ENCODE data around the gene MTCH1.
A peak's percentile ranks its signal among the peaks of the same experiment; 100 is the strongest.
"Not testable (repeated sequence)": the region's sequence is repeated elsewhere in the genome, so short reads cannot be mapped to it uniquely, and the experiment has no call there.

MTCH1 gene

GRCh38 chr6:36997811-36998722 lies 12.1 kb upstream of the MTCH1 start:
- DNase-seq (ENCODE audit: low read depth in 2 of 2) = no peak

GRCh38 chr6:36990401-36990800 lies 4.4 kb upstream of the MTCH1 start:
- not testable (repeated sequence) for DNase-seq (ENCODE audit: low read depth in 2 of 2)

- no peak for DNase-seq (ENCODE audit: low read depth in 2 of 2)
Observed at GRCh38 chr6:36989264-36989663, 3.3 kb upstream of the MTCH1 start.

- no peak for DNase-seq (ENCODE audit: low read depth in 2 of 2)
Observed at GRCh38 chr6:36986704-36987047, 680 bp upstream of the MTCH1 start.

GRCh38 chr6:36985417-36985807 lies 584 bp downstream of the MTCH1 start:
- no peak for DNase-seq (ENCODE audit: low read depth in 2 of 2)

GRCh38 chr6:36984581-36985416 lies 1.2 kb downstream of the MTCH1 start:
- DNase-seq (ENCODE audit: low read depth in 2 of 2) = peak; percentile 22 to 45

GRCh38 chr6:36983538-36983937 lies 2.5 kb downstream of the MTCH1 start:
- DNase-seq (ENCODE audit: low read depth in 2 of 2) = no peak

GRCh38 chr6:36980876-36981619 lies 4.9 kb downstream of the MTCH1 start:
- no peak for DNase-seq (ENCODE audit: low read depth in 2 of 2)

- DNase-seq (ENCODE audit: low read depth in 2 of 2) = no peak
Observed at GRCh38 chr6:36980129-36980528, 5.9 kb downstream of the MTCH1 start.

GRCh38 chr6:36979347-36979742 lies 6.7 kb downstream of the MTCH1 start:
- no peak for DNase-seq (ENCODE audit: low read depth in 2 of 2)

- no peak for DNase-seq (ENCODE audit: low read depth in 2 of 2)
Observed at GRCh38 chr6:36978421-36979346, 7.3 kb downstream of the MTCH1 start.

- DNase-seq (ENCODE audit: low read depth in 2 of 2) = no peak
Observed at GRCh38 chr6:36977470-36977941, 8.5 kb downstream of the MTCH1 start.

- no peak for DNase-seq (ENCODE audit: low read depth in 2 of 2)
Observed at GRCh38 chr6:36976931-36977330, 9.1 kb downstream of the MTCH1 start.

- no peak for DNase-seq (ENCODE audit: low read depth in 2 of 2)
Observed at GRCh38 chr6:36976509-36976908, 9.5 kb downstream of the MTCH1 start.

- no peak for DNase-seq (ENCODE audit: low read depth in 2 of 2)
Observed at GRCh38 chr6:36976007-36976264, 10.1 kb downstream of the MTCH1 start.

GRCh38 chr6:36975231-36976006 lies 10.6 kb downstream of the MTCH1 start:
- DNase-seq (ENCODE audit: low read depth in 2 of 2) = no peak

GRCh38 chr6:36973647-36974046 lies 12.3 kb downstream of the MTCH1 start:
- no peak for DNase-seq (ENCODE audit: low read depth in 2 of 2)

- DNase-seq (ENCODE audit: low read depth in 2 of 2) = no peak
Observed at GRCh38 chr6:36973190-36973589, 12.8 kb downstream of the MTCH1 start.

- DNase-seq (ENCODE audit: low read depth in 2 of 2) = no peak
Observed at GRCh38 chr6:36971921-36972673, 13.9 kb downstream of the MTCH1 start.

Data from stimulated activated CD4-positive, alpha-beta T cell treated with anti-CD3 and anti-CD28 coated beads, Interleukin-1b, Interleukin-23, amount 100 ng/mL, for 4 hours (primary cell).